H1 (cell line): ENCODE results near the gene PQBP1. TPM values are rescaled to one million over a fixed set of nuclear protein-coding genes. Genes with fewer than 3 reads are reported as not detected.
A peak's percentile ranks its signal among the peaks of the same experiment; 100 is the strongest.

Experiments used
- ASH2L ChIP-seq: fragments of 200-600, 300-600 bp; sonication (generic); IDR thresholded peaks from one replicate; pipeline ENCODE4 v1.7.1; 2017; ENCODE audit warnings: low read length
- CREB1 ChIP-seq: IDR thresholded peaks from 2 replicates; pipeline ENCODE4 v1.6.1; 2012; ENCODE audit warnings: inconsistent platforms
- CTCF ChIP-seq, 3 experiments: IDR thresholded peaks; 1 replicate in 2 of 3; 2 replicates in 1 of 3; pipeline versions ENCODE4 v1.5.1 to v1.6.1; 2011; ENCODE audit warnings: low read length in 3 of 3, mild to moderate bottlenecking in 3 of 3, inconsistent platforms in 2 of 3, low read depth in 1 of 3, moderate library complexity in 1 of 3; ENCODE audit not compliant: insufficient read depth in 1 of 3; ENCODE audit errors: control extremely low read depth in 1 of 3
- JUN ChIP-seq: IDR thresholded peaks from 2 replicates; pipeline ENCODE4 v1.6.1; 2011; ENCODE audit warnings: low read depth, mild to moderate bottlenecking, improper control_type of control experiment, low read length
- NRF1 ChIP-seq: IDR thresholded peaks from 2 replicates; pipeline ENCODE4 v1.6.1; 2011; ENCODE audit warnings: mild to moderate bottlenecking, low read depth, low read length, improper control_type of control experiment
- PHF8 ChIP-seq: fragments of 200-600 bp; sonication (generic); conservative IDR thresholded peaks from 2 replicates; pipeline ENCODE4 v1.7.1; 2012; ENCODE audit warnings: low read depth, mild to moderate bottlenecking, inconsistent platforms, low read length, moderate library complexity
- RFX5 ChIP-seq: IDR thresholded peaks from 2 replicates; pipeline ENCODE4 v1.6.1; 2011; ENCODE audit warnings: low read depth, low read length, improper control_type of control experiment, borderline replicate concordance
- SAP30 ChIP-seq: fragments of 300-600 bp; sonication (generic); IDR thresholded peaks from 2 replicates; pipeline ENCODE4 v1.7.1; 2012; ENCODE audit warnings: low read length, moderate library complexity, mild to moderate bottlenecking, inconsistent platforms; ENCODE audit not compliant: insufficient read depth, insufficient replicate concordance
- polyA plus RNA-seq, 7 experiments: library from polyadenylated mRNA; depleted of rRNA in 3 of 7; stranded (reverse) in 5 of 7; unstranded in 2 of 7; fragments of >200 nt in 5 of 7; fragments of 200-250 nt in 2 of 7; gene quantifications; 1 replicate in 5 of 7; 2 replicates in 1 of 7; 4 replicates in 1 of 7; pipeline versions ENCODE4 v1.2.1 to v1.2.3, GENCODE V29; 2011 to 2013; ENCODE audit warnings: missing spikeins in 2 of 7, mixed read lengths in 2 of 7
- total RNA-seq: library from RNA; stranded (reverse); fragmentation: NEBNext Ultra II Directional; extraction: Animal tissue kit (Norgen Biotek cat#: 25700); gene quantifications from 2 replicates; pipeline ENCODE4 v1.2.1, GENCODE V29; 2021

The PQBP1 gene
- total and polyA plus RNA-seq, 2 of the 8 experiments (the other 6 are each of a cell fraction or from before 2014, with no cell fraction given), result 91.7 to 95.9 TPM

GRCh38 chrX:48897625-48898306 is at the start of gene PQBP1, which contains the start of gene TIMM17B (continued):
- TF ChIP-seq NRF1 (no peak), PHF8 (peak; percentile 71), RFX5 (no peak), SAP30 (no peak), CREB1 (peak; percentile 62; the same call in 1 of the 2 replicates), JUN (no peak), CTCF (IDR thresholded peaks at IDR 0.05; ENCODE audit: control extremely low read depth in 1 of 3, insufficient read depth in 1 of 3, low read depth in 1 of 3, low read length in 3 of 3) (no peak), ASH2L (no peak)
